Uterine smooth muscle cell (primary cell): Measurements from ENCODE around the gene TUBB8B. TPM values are rescaled to one million over a fixed set of nuclear protein-coding genes. Genes with fewer than 3 reads are reported as not detected.

ENCODE experiments used
- total RNA-seq: library from RNA; depleted of rRNA; stranded (reverse); fragments of >200 nt; gene quantifications from 2 replicates; pipeline ENCODE4 v1.2.3, GENCODE V29; 2014

Gene TUBB8B
- total RNA-seq, result not detected in 2 replicates

GRCh38 chr18:49176-49665, at the start of gene TUBB8B:
TSS of gene TUBB8B (minus strand) at chr18:49615. CDS start at chr18:49557, 58 bp downstream.

Other genes with a start within 250 kb of the TUBB8B start
- gene USP14, start 108.9 kb upstream of the TUBB8B start, total RNA-seq, result 36.1 and 38.6 TPM in 2 replicates
- 46.2 and 57.3 TPM in 2 replicates for gene THOC1, start 218.4 kb upstream of the TUBB8B start, total RNA-seq